Testis (tissue), 2 donors: ENCODE results near the gene NCBP2.

Experiments used
- CTCF ChIP-seq, 3 experiments: fragments of 450-650 bp in 2 of 3; fragments of 200-600 bp in 1 of 3; sonication (generic) in 1 of 3; IDR thresholded peaks; one replicate each; pipeline ENCODE4 v1.5.1; 2016 to 2019; ENCODE audit warnings: antibody characterized with exemption in 3 of 3, mild to moderate bottlenecking in 2 of 3, moderate library complexity in 1 of 3
- POLR2A ChIP-seq: fragments of 450-650 bp; IDR thresholded peaks from one replicate; pipeline ENCODE4 v1.6.1; 2017; ENCODE audit warnings: antibody characterized with exemption, mild to moderate bottlenecking, moderate library complexity

- TF ChIP-seq CTCF (IDR thresholded peaks at IDR 0.05) (no peak), POLR2A (no peak)
Measured at GRCh38 chr3:196941729-196942225, 551 bp downstream of the NCBP2 start.
